Myocyte (in vitro differentiated cells): ENCODE data around the gene KRT86. TPM values are rescaled to one million over a fixed set of nuclear protein-coding genes. Genes with fewer than 3 reads are reported as not detected.
"Not testable (repeated sequence)": the region's sequence is repeated elsewhere in the genome, so short reads cannot be mapped to it uniquely, and the experiment has no call there.

Source experiments
- DNase-seq: peaks from one replicate; pipeline ENCODE4 v3.0.0-alpha.2; 2012; ENCODE audit warnings: low read depth
- total RNA-seq: library from RNA; depleted of rRNA; stranded (reverse); fragments of >200 nt; gene quantifications from 2 replicates; pipeline ENCODE4 v1.2.3, GENCODE V29; 2014

The KRT86 gene
- total RNA-seq, 1 donor from 2014 or later, result 5.2 TPM

DNA sequence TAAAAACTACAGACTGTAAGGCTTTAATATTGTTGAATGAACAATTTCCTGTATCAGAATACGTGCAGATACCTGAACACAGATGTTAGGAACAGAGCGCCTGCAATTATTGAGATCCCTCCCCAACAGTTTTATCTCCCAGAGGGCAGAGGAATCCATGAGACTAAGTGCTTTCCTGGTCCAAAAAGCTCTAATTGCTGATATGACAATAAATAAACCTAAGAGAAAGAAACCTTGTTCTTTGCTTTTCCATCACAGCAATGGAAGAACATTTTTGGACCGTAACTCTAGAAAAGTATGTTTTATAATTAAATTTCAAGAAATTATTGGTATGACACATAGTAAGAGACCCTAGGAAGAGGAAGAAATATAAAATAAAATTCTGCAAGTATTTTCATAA lies 59.7 kb downstream of the KRT86 start:
- no peak for DNase-seq

DNA sequence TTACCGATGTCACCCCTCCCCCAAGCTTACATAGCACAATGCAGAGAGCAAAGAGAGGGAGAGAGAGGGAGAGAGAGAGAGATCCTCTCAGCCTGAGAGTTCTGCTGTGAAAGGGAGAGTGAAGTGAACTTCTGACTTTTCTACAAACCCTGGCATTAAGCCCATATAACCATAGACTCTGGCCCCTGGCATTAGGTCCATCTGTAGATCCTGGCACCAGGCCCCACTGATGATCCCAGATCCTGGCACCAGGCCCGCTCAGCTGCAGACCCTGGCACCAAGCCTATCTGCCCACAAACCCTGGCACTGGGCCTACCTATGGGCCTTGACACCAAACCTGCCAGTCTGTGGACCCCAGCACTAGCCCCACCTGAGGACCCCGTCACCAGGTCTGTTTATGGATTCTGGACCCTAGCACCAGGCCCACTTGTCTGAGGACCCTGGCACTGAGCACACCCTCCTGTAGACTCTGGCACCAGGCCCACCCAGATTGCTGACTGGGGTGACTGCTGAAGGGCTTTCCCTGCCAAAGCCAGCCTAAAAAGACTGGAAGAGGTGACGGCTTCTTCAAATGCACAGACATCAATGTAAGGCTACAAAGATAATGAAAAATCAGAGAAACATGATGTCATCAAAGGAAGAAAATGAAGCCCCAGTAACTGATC lies 61.3 kb downstream of the KRT86 start:
- no peak for DNase-seq

DNA sequence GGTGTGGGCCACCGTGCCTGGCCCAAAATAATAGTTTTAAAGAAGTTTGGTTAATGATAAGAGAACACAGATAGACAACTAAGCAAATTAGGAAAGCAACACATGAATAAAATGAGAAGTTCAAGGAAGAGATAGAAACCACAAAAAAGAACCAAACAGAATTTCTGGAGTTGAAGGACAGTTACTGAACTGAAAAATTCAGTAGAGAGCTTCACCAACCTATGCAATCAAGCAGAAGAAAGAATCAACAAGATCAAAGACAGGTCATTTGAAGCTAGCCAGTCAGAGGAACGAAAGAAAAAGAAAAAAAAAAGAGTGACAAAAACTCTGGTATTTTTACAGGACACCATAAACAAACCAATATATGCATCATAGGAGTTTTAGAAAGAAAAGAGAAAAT lies 62.2 kb downstream of the KRT86 start:
- no peak for DNase-seq

DNA sequence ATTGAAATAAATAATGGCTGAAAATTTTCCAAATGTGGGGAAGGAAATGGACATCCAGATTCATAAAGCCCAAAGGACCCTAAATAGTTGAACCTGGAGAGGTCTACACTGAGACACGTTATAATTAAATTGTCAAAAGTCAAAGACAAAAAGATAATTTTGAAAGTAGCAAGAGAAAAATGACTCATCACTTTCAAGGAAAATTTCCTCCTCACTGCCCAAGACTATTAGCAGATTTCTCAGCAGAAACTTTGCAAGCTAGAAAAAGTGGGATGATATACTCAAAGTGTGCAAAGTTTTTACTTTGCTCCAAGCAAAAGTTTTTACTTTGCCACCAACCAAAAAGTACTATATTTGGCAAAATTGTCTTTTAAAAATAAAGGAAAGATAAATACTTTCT lies 62.6 kb downstream of the KRT86 start:
- no peak for DNase-seq

DNA sequence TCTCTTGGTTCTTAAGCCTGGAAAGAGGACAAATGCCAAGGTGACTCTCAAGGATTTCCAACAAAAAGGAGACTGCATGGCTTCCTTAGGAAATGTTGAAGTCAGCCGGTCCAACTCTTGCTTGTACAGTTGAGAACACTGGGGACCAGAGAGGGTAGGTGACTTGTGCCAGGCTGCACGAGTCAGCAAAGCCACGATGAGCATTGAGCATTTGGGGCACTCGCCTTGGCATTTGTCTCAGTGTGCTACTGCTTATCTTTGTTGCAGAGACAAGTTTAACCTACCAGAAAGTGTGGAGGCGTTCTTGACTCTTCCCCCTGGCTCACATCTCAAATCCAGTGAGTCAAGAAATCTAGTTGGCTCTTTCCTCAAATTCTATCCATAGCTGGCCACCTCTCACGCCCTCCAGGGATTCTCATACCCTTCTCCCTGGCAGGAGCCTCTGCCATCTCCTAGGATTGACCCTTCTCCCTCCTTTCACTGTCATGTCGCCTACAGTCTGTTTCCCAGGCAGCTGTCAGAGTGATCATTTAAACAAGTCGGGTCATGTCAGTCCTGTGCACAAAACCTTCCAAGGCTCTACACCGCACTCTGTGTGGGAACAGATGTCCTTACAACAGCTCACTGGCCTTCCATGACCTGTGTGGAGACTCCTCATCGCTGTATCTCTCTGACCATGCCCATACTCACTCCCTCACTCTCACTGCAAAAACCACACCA lies 64.0 kb downstream of the KRT86 start:
- DNase-seq, result peak; percentile 72

DNA sequence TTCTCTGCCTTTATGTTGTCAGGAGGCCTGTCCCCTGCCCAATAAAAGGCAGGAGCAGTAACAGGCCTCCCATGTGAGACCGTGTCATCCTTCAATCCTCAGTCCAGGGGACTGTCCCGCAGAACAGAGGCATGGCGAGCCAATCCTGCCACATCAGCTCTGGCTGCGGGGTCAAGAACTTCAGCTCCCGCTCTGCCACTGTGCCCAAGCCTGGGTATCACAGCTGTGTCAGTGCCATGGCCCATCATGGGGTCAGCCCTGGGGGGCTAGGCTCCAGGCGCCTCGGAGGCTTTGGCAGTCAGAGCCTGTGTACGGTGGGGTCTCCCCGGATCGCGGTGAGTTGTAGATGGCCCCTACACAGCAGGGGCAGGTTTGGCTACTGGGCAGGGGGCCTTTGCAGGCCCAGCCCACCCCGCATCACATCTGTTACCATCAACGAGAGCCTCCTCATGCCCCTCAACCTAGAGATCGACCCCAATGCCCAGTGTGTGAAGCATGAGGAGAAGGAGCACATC lies 66.7 kb downstream of the KRT86 start:
- DNase-seq, result no peak

DNA sequence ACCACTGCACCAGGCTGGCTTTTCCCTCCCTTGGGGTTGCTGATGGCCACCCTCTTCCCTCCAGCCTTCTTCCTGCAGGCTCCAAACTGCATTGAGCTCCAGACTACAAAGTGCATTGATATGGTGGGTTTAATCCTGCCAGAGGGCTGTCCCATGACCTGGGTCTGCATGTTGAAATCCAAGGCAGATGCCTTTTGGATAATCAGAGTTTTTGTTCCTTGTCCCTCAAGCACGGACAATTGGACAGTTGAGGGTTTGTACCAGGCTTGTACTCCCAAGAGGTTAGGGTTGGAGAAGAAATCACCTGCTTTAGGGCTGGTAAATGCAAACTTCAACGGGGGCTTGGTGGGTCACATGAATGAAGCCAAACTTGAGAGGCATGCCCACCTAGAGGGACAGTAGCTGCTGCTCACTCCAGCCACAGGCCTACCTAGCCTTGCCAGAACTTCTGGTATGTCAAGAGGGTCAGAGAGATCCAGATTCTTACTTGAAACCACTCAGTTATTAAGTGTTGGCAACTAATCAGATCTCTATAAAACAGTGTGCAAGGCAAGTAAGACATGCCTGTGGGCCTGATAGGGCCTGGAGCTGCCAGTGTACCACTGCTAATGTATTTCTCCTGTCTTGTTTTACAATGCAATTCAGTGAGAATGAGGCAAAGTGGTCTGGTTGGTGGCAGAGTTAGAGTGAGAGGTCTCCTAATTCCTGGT lies 68.5 kb downstream of the KRT86 start:
- no peak for DNase-seq

DNA sequence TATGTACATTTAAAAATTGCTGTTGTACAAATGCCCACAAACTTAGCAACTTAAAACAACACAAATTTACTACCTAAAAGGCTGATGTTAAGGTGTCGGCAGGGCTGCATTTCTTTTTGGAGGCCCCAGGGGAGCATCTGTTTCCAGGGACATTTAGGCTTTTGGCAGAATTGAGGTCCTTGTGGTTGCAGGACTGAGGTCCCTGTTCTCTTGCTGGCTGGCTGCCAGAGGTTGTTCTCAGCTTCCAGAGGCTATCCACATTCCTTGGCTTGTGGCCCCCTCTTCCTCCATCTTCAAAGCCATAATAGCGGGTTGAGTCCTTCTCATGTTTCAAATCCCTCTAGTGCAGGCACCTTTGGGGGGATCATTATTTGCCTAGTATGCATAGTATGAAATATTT lies 69.1 kb downstream of the KRT86 start:
- no peak for DNase-seq

DNA sequence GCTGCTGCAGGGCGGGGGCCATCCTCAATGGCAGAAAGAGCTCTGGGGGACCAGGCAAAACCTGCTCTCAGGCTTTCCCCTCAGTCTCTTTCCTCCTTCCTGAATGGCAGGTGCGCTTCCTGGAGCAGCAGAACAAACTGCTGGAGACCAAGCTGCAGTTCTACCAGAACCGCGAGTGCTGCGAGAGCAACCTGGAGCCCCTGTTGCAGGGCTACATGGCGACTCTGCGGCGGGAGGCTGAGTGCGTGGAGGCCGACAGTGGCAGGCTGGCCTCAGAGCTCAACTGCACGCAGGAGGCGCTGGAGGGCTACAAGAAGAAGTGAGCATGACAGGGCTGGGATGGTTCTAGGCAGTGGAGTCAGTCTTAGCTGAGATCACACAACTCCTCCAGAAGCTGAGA lies 69.7 kb downstream of the KRT86 start:
- no peak for DNase-seq

DNA sequence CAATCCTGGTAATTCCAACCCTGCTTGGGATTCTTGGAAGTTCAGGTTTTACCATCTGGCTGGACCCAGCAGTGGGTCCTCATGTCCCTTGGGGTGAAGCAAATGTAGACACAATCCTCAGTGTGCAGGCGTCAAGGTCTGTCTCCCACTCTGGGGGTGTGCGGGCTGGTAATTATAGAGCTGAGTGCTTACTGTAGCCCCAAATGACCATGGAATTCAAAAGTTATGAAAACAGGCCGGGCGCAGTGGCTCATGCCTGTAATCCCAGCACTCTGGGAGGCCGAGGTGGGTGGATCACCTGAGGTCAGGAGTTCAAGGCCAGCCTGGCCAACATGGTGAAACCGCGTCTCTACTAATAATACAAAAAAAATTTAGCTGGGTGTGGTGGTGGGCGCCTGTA lies 70.6 kb downstream of the KRT86 start:
- not testable (repeated sequence) for DNase-seq

DNA sequence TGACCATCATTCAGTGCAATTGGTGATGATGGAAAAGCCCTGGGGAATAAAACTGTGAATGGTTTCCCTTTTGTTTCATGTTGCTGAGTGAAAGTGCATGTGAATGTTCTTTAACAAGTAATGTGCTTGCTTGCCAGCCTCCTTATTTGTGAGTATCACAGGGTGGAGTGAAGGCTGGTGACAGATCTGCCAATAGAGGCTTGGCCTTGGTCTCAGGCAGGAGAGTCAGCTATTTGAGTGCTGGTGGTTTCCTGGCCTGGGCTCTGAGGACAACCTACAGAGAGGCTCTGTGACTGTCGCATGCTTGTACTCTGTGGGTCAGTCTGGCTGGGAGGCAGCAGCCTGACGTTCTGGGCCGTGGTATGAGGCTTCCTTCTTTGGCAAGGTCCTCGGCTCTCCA lies 72.1 kb downstream of the KRT86 start:
- peak; percentile 56 for DNase-seq

DNA sequence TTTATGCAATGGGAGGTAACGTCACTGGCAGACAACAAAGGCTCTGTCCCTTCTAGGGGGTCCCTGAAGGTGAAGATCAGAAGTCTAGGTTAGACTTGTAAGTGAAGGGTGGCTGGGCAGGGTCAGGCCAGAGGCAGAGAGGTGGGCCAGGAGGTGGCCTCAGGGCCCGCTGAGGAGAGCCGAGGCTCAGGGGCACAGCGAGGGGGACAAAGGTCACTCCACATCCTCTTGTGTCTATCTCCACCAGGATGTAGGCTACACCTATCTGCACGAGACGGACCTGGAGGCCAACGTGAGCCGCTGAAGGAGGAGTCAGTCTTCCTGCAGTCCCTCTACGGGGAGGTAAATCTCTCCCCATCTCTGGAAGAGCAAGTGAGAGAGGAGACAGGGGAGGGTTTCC lies 72.6 kb downstream of the KRT86 start:
- no peak for DNase-seq

DNA sequence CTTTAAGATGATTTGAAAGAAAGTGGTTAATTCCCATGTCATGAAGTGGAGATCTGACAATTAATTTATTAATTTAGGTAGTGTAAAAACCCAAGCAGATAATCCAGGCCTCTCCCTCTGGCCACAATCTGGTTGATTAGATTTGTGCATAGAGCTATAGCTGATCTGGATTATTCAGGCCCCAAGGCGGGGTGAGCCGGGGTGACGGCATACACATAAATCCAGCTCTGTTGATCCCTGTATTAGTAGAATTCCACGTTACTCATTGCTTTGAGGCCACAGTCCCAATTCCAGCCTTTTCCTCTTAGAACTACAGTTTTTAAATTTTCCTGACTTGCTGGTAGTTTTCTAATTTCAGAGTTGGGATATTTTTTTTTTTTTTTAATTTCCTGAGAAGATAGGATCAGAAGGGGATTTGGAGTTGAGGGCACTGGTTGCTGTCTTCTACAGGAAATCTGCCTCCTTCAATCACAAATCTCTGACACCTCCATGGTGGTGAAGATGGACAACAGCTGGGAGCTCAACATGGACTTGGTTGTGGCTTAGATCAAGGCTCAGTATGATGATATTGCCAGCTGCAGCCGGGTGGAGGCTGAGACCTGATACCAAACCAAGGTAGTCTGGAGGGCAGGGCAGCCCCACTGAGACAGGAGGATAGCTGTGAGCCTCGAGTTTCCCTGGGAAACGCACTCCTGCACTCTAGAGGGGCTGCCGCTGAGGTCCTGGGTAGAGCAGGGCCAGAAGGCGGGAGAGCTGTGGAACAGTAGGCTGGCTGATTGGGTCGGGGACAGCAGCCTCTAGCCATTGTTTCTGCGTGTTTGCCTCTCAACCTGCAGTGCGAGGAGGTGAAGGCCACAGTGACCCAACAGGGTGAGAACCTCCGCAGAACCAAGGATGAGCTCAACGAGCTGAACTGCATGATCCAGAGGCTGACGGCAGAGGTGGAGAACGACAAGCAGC lies 73.4 kb downstream of the KRT86 start:
- DNase-seq, result peak; percentile 87

DNA sequence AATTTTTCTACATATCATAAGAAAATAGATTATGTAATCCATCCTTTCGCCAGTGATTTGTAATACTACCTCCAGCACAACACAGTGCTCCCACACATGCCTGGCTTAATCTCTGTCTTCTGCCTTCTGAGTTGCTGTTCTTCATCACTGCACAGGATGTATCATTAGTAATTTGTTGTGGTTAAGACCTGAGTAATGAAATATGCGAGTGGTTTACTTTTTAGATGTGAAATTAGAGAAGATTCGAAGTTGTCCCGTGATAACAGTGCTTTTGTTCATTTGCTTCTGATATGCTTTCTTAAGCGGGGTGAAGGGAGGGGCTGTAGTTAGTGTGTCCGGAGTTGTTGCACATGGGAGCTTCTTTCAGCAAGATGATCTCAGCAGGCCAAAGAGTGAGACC lies 74.8 kb downstream of the KRT86 start:
- no peak for DNase-seq

DNA sequence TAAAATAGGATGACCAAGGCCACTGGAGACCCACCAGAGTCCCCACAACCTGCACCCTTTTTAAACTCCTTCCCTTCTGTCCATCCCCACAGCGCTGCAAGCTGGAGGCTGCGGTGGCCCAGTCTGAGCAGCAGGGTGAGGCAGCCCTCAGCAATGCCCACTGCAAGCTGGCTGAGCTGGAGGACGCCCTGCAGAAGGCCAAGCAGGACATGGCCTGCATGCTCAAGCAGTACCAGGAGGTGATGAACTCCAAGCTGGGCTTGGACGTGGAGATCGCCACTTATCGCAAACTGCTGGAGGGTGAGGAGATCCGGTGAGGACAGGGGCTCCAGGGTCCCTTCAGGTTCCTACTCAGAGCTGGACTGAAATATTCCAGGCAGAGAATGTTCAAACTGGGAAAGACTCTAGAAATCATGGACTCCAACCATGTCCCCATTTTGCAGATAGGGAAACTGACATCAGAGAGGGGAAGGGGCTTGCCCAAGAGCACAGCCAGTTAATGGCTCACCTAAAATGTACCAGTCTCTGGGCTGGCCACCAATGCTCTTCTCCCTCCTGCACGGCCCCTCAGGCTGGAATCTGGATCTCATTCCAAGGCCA lies 75.7 kb downstream of the KRT86 start:
- DNase-seq, result no peak

DNA sequence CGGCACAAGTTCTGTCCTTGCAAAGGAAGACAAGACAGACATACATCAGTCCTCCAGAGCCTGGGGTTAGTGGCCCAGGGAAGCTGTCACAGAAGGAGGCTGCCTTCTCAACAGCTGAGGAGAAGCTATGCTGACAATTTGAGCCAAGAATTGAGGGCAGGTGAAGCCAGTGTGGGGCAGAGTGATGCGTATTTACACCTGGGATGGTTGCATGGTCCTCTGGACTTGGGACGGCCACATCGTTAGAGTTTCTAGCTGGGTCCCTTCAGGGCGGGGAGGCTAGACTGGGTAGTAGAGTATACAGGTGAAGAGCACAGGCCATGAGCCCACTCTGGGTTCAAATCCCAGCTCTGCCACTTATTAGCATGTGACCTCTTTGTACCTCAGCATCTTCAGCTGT lies 76.3 kb downstream of the KRT86 start:
- no peak for DNase-seq

DNA sequence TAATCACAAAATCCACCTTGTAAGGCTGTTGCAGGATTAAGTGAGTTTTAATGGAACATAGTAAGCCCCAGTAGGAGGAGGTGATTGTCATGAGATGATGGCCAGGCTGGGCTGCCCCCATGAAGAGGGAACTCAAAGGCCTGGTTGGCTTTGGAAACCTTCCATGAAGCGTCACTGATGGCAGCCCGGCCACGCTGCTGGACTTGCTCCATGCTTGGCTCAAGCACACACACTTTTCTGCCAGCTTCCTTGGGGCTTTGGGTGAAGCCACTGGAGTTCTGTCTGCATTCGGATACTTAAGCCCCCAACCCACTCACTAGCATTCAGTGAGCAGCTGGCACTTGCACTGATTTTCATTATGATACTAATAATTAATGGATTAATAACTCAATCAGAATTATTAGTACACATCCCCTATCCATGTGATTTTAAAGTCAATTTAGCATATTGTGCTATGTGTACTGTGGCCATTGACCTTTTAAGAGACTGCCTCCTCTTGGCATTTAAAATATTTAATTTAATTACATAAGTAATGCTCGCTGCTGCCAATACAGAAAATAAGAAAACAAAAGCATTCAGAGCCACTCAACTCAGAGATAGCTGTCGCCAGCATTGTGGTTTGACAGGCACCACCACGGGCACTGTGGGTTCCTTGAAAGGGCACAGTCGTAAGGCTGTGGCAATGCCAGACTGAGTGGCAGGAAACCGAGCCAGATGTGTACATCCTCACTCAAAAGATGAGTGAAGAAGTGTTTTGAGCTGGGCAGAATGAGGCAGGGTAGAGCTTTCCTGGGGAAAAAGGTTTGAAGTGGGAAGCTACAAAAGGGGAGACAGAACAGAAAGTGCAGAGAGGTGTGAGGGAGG lies 77.0 kb downstream of the KRT86 start:
- DNase-seq, result peak; percentile 27

DNA sequence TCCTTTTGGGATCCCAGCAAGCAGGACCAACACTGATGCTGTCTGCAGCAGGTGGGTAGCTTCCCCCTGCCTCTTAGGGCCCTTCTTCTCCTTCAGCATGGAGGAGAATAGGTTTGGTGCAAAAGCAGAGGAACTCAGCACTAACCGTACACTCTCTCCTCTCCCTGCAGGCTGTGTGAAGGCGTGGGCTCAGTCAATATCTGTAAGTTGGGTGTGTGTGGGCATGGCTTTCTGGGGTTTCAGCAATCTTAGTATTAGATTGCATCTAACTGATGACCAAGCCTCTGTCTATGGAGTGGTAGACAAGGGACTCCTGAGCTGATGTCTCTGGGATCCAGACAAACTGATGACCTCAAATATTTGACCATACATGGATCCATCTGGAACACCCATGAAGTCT lies 78.5 kb downstream of the KRT86 start:
- DNase-seq, result no peak

DNA sequence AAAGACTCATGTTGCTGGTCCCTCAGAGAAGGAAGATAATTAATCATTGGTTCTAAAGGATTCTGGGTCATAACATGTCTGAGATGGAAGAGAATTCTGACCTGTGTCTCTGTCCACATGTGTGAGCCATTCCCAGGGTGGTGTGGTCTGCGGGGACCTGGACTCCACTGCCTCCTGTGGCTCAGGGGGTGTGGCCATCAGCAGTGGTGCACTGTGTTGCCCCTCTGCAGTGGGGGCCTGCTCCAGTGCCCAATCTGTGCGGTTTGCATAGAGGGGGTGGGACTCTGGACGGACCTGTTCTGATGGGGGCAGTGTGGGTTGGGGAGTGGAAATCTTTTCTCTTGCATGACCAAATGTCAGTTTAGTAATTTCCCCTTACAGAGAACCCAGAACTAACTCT lies 79.3 kb downstream of the KRT86 start:
- DNase-seq, result no peak

DNA sequence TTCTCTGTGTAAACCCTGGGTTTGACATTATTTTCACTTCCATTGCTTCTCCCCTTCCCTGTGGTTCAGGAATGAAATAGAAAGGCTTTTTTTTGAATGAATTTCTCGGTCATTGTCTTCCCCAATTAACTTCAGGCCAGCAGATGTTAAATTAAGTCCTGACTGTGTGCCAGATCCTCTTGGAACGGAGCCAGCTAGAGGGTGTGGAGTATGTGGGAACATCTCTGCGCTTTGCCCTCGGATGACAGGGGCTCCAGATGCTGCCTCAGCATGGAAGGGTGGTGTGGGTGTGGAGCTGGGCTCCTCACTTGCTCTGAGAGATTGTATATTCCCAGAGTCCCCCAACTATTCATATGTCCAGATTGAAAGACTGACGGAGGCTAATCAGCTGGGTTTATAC lies 79.8 kb downstream of the KRT86 start:
- DNase-seq, result no peak
